IMR-90 (cell line): Measurements from ENCODE around the gene IRF4. TPM values are rescaled to one million over a fixed set of nuclear protein-coding genes. Genes with fewer than 3 reads are reported as not detected.

Source experiments
- ATAC-seq: fragments of 200-7000 bp; cut with Tn5 transposase; 2 replicates; pipeline ENCODE4 v1.9.1; 2020; ENCODE audit warnings: low read depth, mild to moderate bottlenecking, moderate library complexity
- BruUV-seq: library from RNA; stranded (reverse); fragments of 400-500 nt; replicated peaks from 2 replicates; lab custom pipeline; 2021; lab: Mats Ljungman, UMichigan
- CTCF ChIA-PET: fragments of 300-600 bp; formaldehyde crosslinking; extraction: SDS; loops from one replicate; lab custom pipeline; 2021; ENCODE audit warnings: antibody characterized with exemption; lab: Yijun Ruan, JAX
- POLR2A ChIA-PET: fragments of 300-600 bp; sonication (Branson Sonifier 250); formaldehyde crosslinking; loops from one replicate; lab custom pipeline; 2022; ENCODE audit warnings: antibody characterized with exemption; ENCODE audit not compliant: unreplicated experiment; lab: Charles Lee
- DNase-seq: peaks from one replicate; pipeline ENCODE4 v3.0.0; 2013
- H2AFZ ChIP-seq: replicated peaks from 2 replicates; pipeline ENCODE3; 2013; ENCODE audit warnings: low read length, mild to moderate bottlenecking; ENCODE audit not compliant: poor library complexity
- H2AK5ac ChIP-seq: 2 replicates; pipeline ENCODE4 v1.6.1; 2013; ENCODE audit warnings: low read depth, low read length, inconsistent platforms
- H2AK9ac ChIP-seq: replicated peaks from 2 replicates; pipeline ENCODE3; 2013; ENCODE audit warnings: mild to moderate bottlenecking, low read depth, low read length, moderate library complexity; ENCODE audit not compliant: poor library complexity
- H2BK120ac ChIP-seq: 2 replicates; pipeline ENCODE4 v1.6.1; 2013; ENCODE audit warnings: low read depth, low read length, inconsistent platforms
- H2BK15ac ChIP-seq: 3 replicates; pipeline ENCODE4 v1.6.1; 2013; ENCODE audit warnings: low read depth, low read length, inconsistent platforms
- H2BK20ac ChIP-seq: 2 replicates; pipeline ENCODE4 v1.6.1; 2013; ENCODE audit warnings: low read depth, mild to moderate bottlenecking, inconsistent platforms, low read length, moderate library complexity
- H2BK5ac ChIP-seq: 2 replicates; pipeline ENCODE4 v1.6.1; 2013; ENCODE audit warnings: mild to moderate bottlenecking, low read depth, low read length, inconsistent platforms; ENCODE audit not compliant: poor library complexity, severe bottlenecking
- H3K14ac ChIP-seq: replicated peaks from 2 replicates; pipeline ENCODE4 v1.6.1; 2013; ENCODE audit warnings: low read depth, low read length, inconsistent platforms
- H3K18ac ChIP-seq: 2 replicates; pipeline ENCODE4 v1.6.1; 2013; ENCODE audit warnings: low read depth, low read length, control low read depth
- H3K23ac ChIP-seq: 2 replicates; pipeline ENCODE4 v1.6.1; 2013; ENCODE audit warnings: low read depth, low read length, inconsistent platforms
- H3K27ac ChIP-seq: 2 replicates; pipeline ENCODE4 v1.5.1; 2013; ENCODE audit warnings: mild to moderate bottlenecking, control low read depth, low read length; ENCODE audit not compliant: insufficient read depth
- H3K27me3 ChIP-seq: 2 replicates; pipeline ENCODE4 v1.6.1; 2013; ENCODE audit warnings: low read length; ENCODE audit not compliant: control insufficient read depth, insufficient read depth
- H3K36me3 ChIP-seq: 2 replicates; pipeline ENCODE4 v1.6.1; 2013; ENCODE audit warnings: low read length, mixed read lengths; ENCODE audit not compliant: control insufficient read depth, insufficient read depth
- H3K4ac ChIP-seq: 2 replicates; pipeline ENCODE4 v1.6.1; 2013; ENCODE audit warnings: low read depth, low read length, inconsistent platforms
- H3K4me1 ChIP-seq: 2 replicates; pipeline ENCODE4 v1.6.1; 2013; ENCODE audit warnings: low read length, mixed read lengths; ENCODE audit not compliant: control insufficient read depth, insufficient read depth
- H3K4me2 ChIP-seq: 2 replicates; pipeline ENCODE4 v1.6.1; 2013; ENCODE audit warnings: low read depth, mild to moderate bottlenecking, control low read depth, low read length, moderate library complexity
- H3K4me3 ChIP-seq: 2 replicates; pipeline ENCODE4 v1.5.1; 2013; ENCODE audit warnings: low read depth, mild to moderate bottlenecking, control low read depth, low read length, moderate library complexity; ENCODE audit not compliant: insufficient read depth
- H3K56ac ChIP-seq: 2 replicates; pipeline ENCODE4 v1.6.1; 2013; ENCODE audit warnings: low read length, inconsistent platforms; ENCODE audit not compliant: insufficient read depth; ENCODE audit errors: extremely low read depth
- H3K79me1 ChIP-seq, 2 experiments: 2 replicates each; pipeline ENCODE4 v1.6.1; 2013; ENCODE audit warnings: low read length in 2 of 2, inconsistent platforms in 1 of 2, low read depth in 1 of 2
- H3K9ac ChIP-seq: 2 replicates; pipeline ENCODE4 v1.6.1; 2013; ENCODE audit warnings: low read depth, low read length, control low read depth
- H3K9me1 ChIP-seq: 2 replicates; pipeline ENCODE4 v1.6.1; 2013; ENCODE audit warnings: low read length, inconsistent platforms; ENCODE audit not compliant: insufficient read depth
- H3K9me3 ChIP-seq: 2 replicates; pipeline ENCODE4 v1.6.1; 2013; ENCODE audit warnings: low read length; ENCODE audit not compliant: control insufficient read depth, insufficient read depth
- H4K20me1 ChIP-seq: 2 replicates; pipeline ENCODE4 v1.6.1; 2013; ENCODE audit warnings: low read length, inconsistent platforms; ENCODE audit not compliant: insufficient read depth
- H4K5ac ChIP-seq: 2 replicates; pipeline ENCODE4 v1.6.1; 2013; ENCODE audit warnings: mild to moderate bottlenecking, low read depth, low read length, control low read depth
- H4K8ac ChIP-seq, 2 experiments: 2 replicates each; pipeline ENCODE4 v1.6.1; 2013; ENCODE audit warnings: low read depth in 2 of 2, low read length in 2 of 2, control low read depth in 1 of 2, inconsistent platforms in 1 of 2
- H4K91ac ChIP-seq: 2 replicates; pipeline ENCODE4 v1.6.1; 2013; ENCODE audit warnings: low read depth, low read length, inconsistent platforms; ENCODE audit not compliant: insufficient read depth
- BHLHE40 ChIP-seq: fragments of 150-350 bp; IDR thresholded peaks from 2 replicates; pipeline ENCODE4 v1.6.1; 2016; ENCODE audit warnings: mild to moderate bottlenecking, low read depth, low read length
- CEBPB ChIP-seq: IDR thresholded peaks from 2 replicates; pipeline ENCODE4 v1.6.1; 2012; ENCODE audit warnings: low read depth, low read length, improper control_type of control experiment
- CHD1 ChIP-seq: IDR thresholded peaks from 2 replicates; pipeline ENCODE4 v1.6.1; 2012; ENCODE audit warnings: low read depth, low read length, improper control_type of control experiment
- ELK1 ChIP-seq: fragments of 150-350 bp; IDR thresholded peaks from 2 replicates; pipeline ENCODE4 v1.6.1; 2016; ENCODE audit warnings: low read depth, mild to moderate bottlenecking, low read length, moderate library complexity, borderline replicate concordance
- FOS ChIP-seq: fragments of 150-350 bp; IDR thresholded peaks from 2 replicates; pipeline ENCODE4 v1.6.1; 2016; ENCODE audit warnings: low read depth, low read length
- MAFK ChIP-seq: IDR thresholded peaks from 2 replicates; pipeline ENCODE4 v1.6.1; 2012; ENCODE audit warnings: low read depth, low read length, improper control_type of control experiment
- NFE2L2 ChIP-seq: fragments of 150-350 bp; IDR thresholded peaks from 2 replicates; pipeline ENCODE4 v1.6.1; 2016; ENCODE audit warnings: low read depth, mild to moderate bottlenecking, low read length
- RAD21 ChIP-seq: IDR thresholded peaks from 2 replicates; pipeline ENCODE4 v1.6.1; 2012; ENCODE audit warnings: low read length, improper control_type of control experiment
- SMC3 ChIP-seq: fragments of 150-350 bp; IDR thresholded peaks from 2 replicates; pipeline ENCODE4 v1.6.1; 2016; ENCODE audit warnings: low read depth, mild to moderate bottlenecking, antibody characterized with exemption, low read length, moderate library complexity
- WGBS, 2 experiments: methylation state at CpG; one replicate each; pipeline versions ENCODE4 v1.1.5 to v1.1.7; 2013; ENCODE audit warnings: missing lambda C conversion rate in 2 of 2; ENCODE audit not compliant: insufficient read length in 1 of 2; ENCODE audit errors: extremely low coverage in 2 of 2; 5-methylcytosine and 5-hydroxymethylcytosine counted together
- dilution Hi-C: fragments of 300-500 bp; cut with HindIII; formaldehyde crosslinking; loops from one replicate; pipeline ENCODE4 v1.14.3; 2018; ENCODE audit warnings: low sequenced_read_pairs; ENCODE audit not compliant: unreplicated experiment
- in situ Hi-C: fragments of 300-500 bp; cut with MboI; formaldehyde crosslinking; loops from 3 replicates; pipeline ENCODE4 v1.14.3; 2019; ENCODE audit warnings: low sequenced_read_pairs, inconsistent platforms, mixed read lengths
- intact Hi-C: fragments of 100-400 bp; cut with micrococcal nuclease; formaldehyde crosslinking; loops from 2 replicates; pipeline ENCODE4 v1.10.0; 2022
- polyA plus RNA-seq, 3 experiments: library from polyadenylated mRNA; depleted of rRNA; stranded (reverse); fragments of >200 nt; gene quantifications; 2 replicates each; pipeline ENCODE4 v1.2.3, GENCODE V29; 2012; ENCODE audit warnings: low replicate concordance in 1 of 3
- total RNA-seq: library from RNA; depleted of rRNA; stranded (reverse); fragments of >200 nt; gene quantifications from 2 replicates; pipeline ENCODE4 v1.2.3, GENCODE V29; 2012

IRF4 gene
- total and polyA plus RNA-seq, 2 of the 4 experiments (the other 2 are of a cell fraction): not detected

- Histone ChIP-seq H2BK20ac (no peak overlapping the region), H3K4me3 (no peak overlapping the region), H4K8ac (no peak overlapping the region), H4K91ac (no peak overlapping the region), H3K9me1 (no peaks in the 10 kb centered on the region), H3K9me3 (peaks cover 8% of the 10 kb centered on the region; the same call in 1 of the 2 replicates), H4K20me1 (no peaks in the 10 kb centered on the region), H4K5ac (no peak overlapping the region), H2AK9ac (no peak overlapping the region), H3K4ac (no peak overlapping the region), H3K56ac (no peak overlapping the region), H3K27me3 (no peaks in the 10 kb centered on the region), H3K79me1 (no peaks in the 10 kb centered on the region), H3K14ac (no peak overlapping the region), H2BK5ac (no peak overlapping the region), H3K23ac (no peak overlapping the region), H2BK15ac (no peak overlapping the region), H3K27ac (no peak overlapping the region), H3K18ac (no peak overlapping the region), H3K9ac (no peak overlapping the region), H2AK5ac (no peak overlapping the region), H3K36me3 (no peaks in the 10 kb centered on the region; the same call in 1 of the 2 replicates), H3K4me1 (no peaks in the 10 kb centered on the region), H2BK120ac (no peak overlapping the region), H3K4me2 (no peak overlapping the region), H2AFZ (no peak overlapping the region)
- 80% methylated on average over 3 of the region's 9 CpGs; no CpG with 5 or more reads in 1 of the 2 experiments for WGBS, 2 experiments
- intact Hi-C loops: no loop called here
- TF ChIP-seq MAFK: no peak
- TF ChIP-seq CEBPB: no peak
- no peak for TF ChIP-seq ELK1
- TF ChIP-seq BHLHE40: no peak
- no peak for TF ChIP-seq CHD1
- TF ChIP-seq NFE2L2: no peak
- TF ChIP-seq FOS: no peak
- no peak for TF ChIP-seq RAD21
- TF ChIP-seq SMC3: no peak
- DNase-seq: no peak
- dilution Hi-C loops: no loop called here
- ChIA-PET CTCF (no interaction called here), POLR2A (no interaction called here)
- ATAC-seq: no peak
- in situ Hi-C loops: no loop called here
- no TSS peak for BruUV-seq
Observed at GRCh38 chr6:350371-350770, 41.2 kb upstream of the IRF4 start.
